AG04450 (cell line): Measurements from ENCODE around the gene ZC3H12D. TPM values are rescaled to one million over a fixed set of nuclear protein-coding genes. Genes with fewer than 3 reads are reported as not detected.
A peak's percentile ranks its signal among the peaks of the same experiment; 100 is the strongest.
"Not testable (repeated sequence)": the region's sequence is repeated elsewhere in the genome, so short reads cannot be mapped to it uniquely, and the experiment has no call there.

Source experiments
- CTCF ChIA-PET: fragments of 300-600, 350-600 bp; formaldehyde crosslinking; extraction: SDS; loops from one replicate; lab custom pipeline; 2022; ENCODE audit warnings: antibody characterized with exemption, inconsistent platforms; lab: Charles Lee
- POLR2A ChIA-PET: fragments of 350-600 bp; formaldehyde crosslinking; extraction: SDS; loops from one replicate; lab custom pipeline; 2021; ENCODE audit warnings: antibody characterized with exemption, inconsistent platforms; lab: Yijun Ruan, JAX
- DNase-seq: peaks from one replicate; pipeline ENCODE4 v3.0.0-alpha.2; 2011; ENCODE audit warnings: low read depth, low spot score
- H3K27ac ChIP-seq: one replicate; pipeline ENCODE4 v1.5.1; 2012; ENCODE audit warnings: low read depth, low read length, control low read depth
- H3K27me3 ChIP-seq: one replicate; pipeline ENCODE4 v1.6.0; 2012; ENCODE audit warnings: low read length; ENCODE audit not compliant: control insufficient read depth, insufficient read depth
- H3K4me3 ChIP-seq: 2 replicates; pipeline ENCODE4 v1.5.1; 2011; ENCODE audit warnings: mild to moderate bottlenecking, low read depth, low read length, control low read depth
- H3K9me3 ChIP-seq: 2 replicates; pipeline ENCODE4 v1.5.1; 2012; ENCODE audit warnings: low read length; ENCODE audit not compliant: control insufficient read depth, insufficient read depth
- CTCF ChIP-seq: IDR thresholded peaks from 2 replicates; pipeline ENCODE4 v1.5.1; 2011; ENCODE audit warnings: low read depth, low read length, control low read depth, inconsistent platforms
- polyA plus RNA-seq: library from polyadenylated mRNA; depleted of rRNA; stranded (reverse); fragments of >200 nt; gene quantifications from 2 replicates; pipeline ENCODE4 v1.2.3, GENCODE V29; 2011

Gene ZC3H12D
- polyA plus RNA-seq, 1 experiment = 0.01 TPM

- Histone ChIP-seq H3K9me3 (no peaks in the 10 kb centered on the region; the same call in 1 of the 2 replicates), H3K27me3 (no peaks in the 10 kb centered on the region), H3K27ac (no peak overlapping the region), H3K4me3 (no peak overlapping the region)
- CTCF ChIA-PET = interaction anchor here (1.1 to 2.3 kb wide), 2 partner anchors 15 to 71 kb away, joined by 5 to 7 read pairs; no protein-coding TSS in a partner anchor
- TF ChIP-seq CTCF = no peak
- no peak for DNase-seq
- POLR2A ChIA-PET = no interaction called here
Measured at GRCh38 chr6:149446791-149447376, 37.9 kb downstream of the ZC3H12D start.

- ChIA-PET POLR2A (no interaction called here), CTCF (interaction anchor here (1.1 to 2.3 kb wide), 3 partner anchors 14 to 72 kb away, joined by 5 to 7 read pairs (median 5); no protein-coding TSS in a partner anchor)
- Histone ChIP-seq H3K27ac (no peak overlapping the region), H3K27me3 (no peaks in the 10 kb centered on the region), H3K4me3 (no peak overlapping the region), H3K9me3 (no peaks in the 10 kb centered on the region; the same call in 1 of the 2 replicates)
- TF ChIP-seq CTCF = no peak
- no peak for DNase-seq
Measured at GRCh38 chr6:149445573-149445972, 39.2 kb downstream of the ZC3H12D start.

- no peak for DNase-seq
- CTCF ChIA-PET = interaction anchor here (1.4 to 2.3 kb wide), 2 partner anchors 13 to 72 kb away, joined by 5 read pairs; no protein-coding TSS in a partner anchor
- H3K9me3 ChIP-seq = no peaks in the 10 kb centered on the region; the same call in 1 of the 2 replicates
- no peaks in the 10 kb centered on the region for H3K27me3 ChIP-seq
- no peak overlapping the region for H3K27ac ChIP-seq
- POLR2A ChIA-PET = no interaction called here
- no peak overlapping the region for H3K4me3 ChIP-seq
- TF ChIP-seq CTCF = no peak
Measured at GRCh38 chr6:149445095-149445466, 39.7 kb downstream of the ZC3H12D start.

GRCh38 chr6:149444360-149445094, 40.3 kb downstream of the ZC3H12D start:
- DNase-seq, H3K27ac ChIP-seq, H3K9me3 ChIP-seq, POLR2A ChIA-PET, H3K27me3 ChIP-seq, H3K4me3 ChIP-seq: not testable (repeated sequence)
- CTCF ChIA-PET = interaction anchor here (1.4 kb wide), 1 partner anchor 13 kb away, joined by 5 read pairs; no protein-coding TSS in a partner anchor

GRCh38 chr6:149443411-149444181, 41.2 kb downstream of the ZC3H12D start:
- Histone ChIP-seq H3K27ac (peak overlapping the region; percentile 39), H3K27me3 (no peaks in the 10 kb centered on the region), H3K4me3 (no peak overlapping the region), H3K9me3 (no peaks in the 10 kb centered on the region; the same call in 1 of the 2 replicates)
- peak; percentile 44 for DNase-seq
- ChIA-PET POLR2A (no interaction called here), CTCF (interaction anchor here (1.2 kb wide), 1 partner anchor 74 kb away, joined by 3 read pairs; no protein-coding TSS in a partner anchor)
- TF ChIP-seq CTCF = no peak
